Subcutaneous adipose tissue (tissue), 4 donors: ENCODE measurements around the gene ZFYVE9. TPM values are rescaled to one million over a fixed set of nuclear protein-coding genes. Genes with fewer than 3 reads are reported as not detected.

ENCODE experiments used
- CTCF ChIP-seq: fragments of 450-650 bp; IDR thresholded peaks from one replicate; pipeline ENCODE4 v1.5.1; 2016; ENCODE audit warnings: low read depth, mild to moderate bottlenecking, control low read depth, antibody characterized with exemption, moderate library complexity
- total RNA-seq, 4 donors: library from RNA; depleted of rRNA; stranded (reverse); fragments of >200 nt; gene quantifications; one replicate each; pipeline ENCODE4 v1.1.0, GENCODE V29; 2016

ZFYVE9 gene
- total RNA-seq, 4 donors from 2014 or later = 20.2 to 41.9 (median 31.5) TPM

- no peak for TF ChIP-seq CTCF
Measured at GRCh38 chr1:52140633-52141512, 1.0 kb upstream of the ZFYVE9 start.

- TF ChIP-seq CTCF = no peak
Measured at GRCh38 chr1:52142220-52143183, 613 bp downstream of the ZFYVE9 start.

GRCh38 chr1:52145137-52145536 is 3.2 kb downstream of the ZFYVE9 start:
- no peak for TF ChIP-seq CTCF

- no peak for TF ChIP-seq CTCF
Measured at GRCh38 chr1:52150946-52151345, 9.1 kb downstream of the ZFYVE9 start.

GRCh38 chr1:52152572-52152971 is 10.7 kb downstream of the ZFYVE9 start:
- TF ChIP-seq CTCF = no peak

- no peak for TF ChIP-seq CTCF
Measured at GRCh38 chr1:52153010-52153409, 11.1 kb downstream of the ZFYVE9 start.

GRCh38 chr1:52153898-52154297 is 12.0 kb downstream of the ZFYVE9 start:
- no peak for TF ChIP-seq CTCF
